OCI-LY1 (cell line): ENCODE results near the gene TRPV6.

Experiments used
- H2AFZ ChIP-seq: fragments of 200-600 bp; sonication (generic), shearing (Covaris generic); 2 replicates; pipeline ENCODE4 v1.6.0; 2014; ENCODE audit warnings: antibody characterized with exemption, mild to moderate bottlenecking, low read length
- H3F3A ChIP-seq: fragments of 200-600 bp; sonication (generic), shearing (Covaris generic); 2 replicates; pipeline ENCODE4 v1.6.0; 2014; ENCODE audit warnings: mild to moderate bottlenecking, antibody characterized with exemption, low read length, moderate library complexity; ENCODE audit not compliant: insufficient read depth
- H3K27ac ChIP-seq: fragments of 200-600 bp; sonication (generic); 2 replicates; pipeline ENCODE4 v1.5.1; 2014; ENCODE audit warnings: low read length, mixed run types, mild to moderate bottlenecking, low read depth; ENCODE audit not compliant: poor library complexity, severe bottlenecking
- H3K27me3 ChIP-seq: fragments of 200-600 bp; sonication (generic); 2 replicates; pipeline ENCODE4 v1.6.0; 2014; ENCODE audit warnings: antibody characterized with exemption, mild to moderate bottlenecking, low read length, moderate library complexity; ENCODE audit not compliant: insufficient read depth
- H3K36me3 ChIP-seq: fragments of 200-600 bp; sonication (generic); 2 replicates; pipeline ENCODE4 v1.6.1; 2014; ENCODE audit warnings: mild to moderate bottlenecking, antibody characterized with exemption, low read length, moderate library complexity, mixed read lengths; ENCODE audit not compliant: insufficient read depth
- H3K4me1 ChIP-seq: fragments of 200-600 bp; sonication (generic); 2 replicates; pipeline ENCODE4 v1.5.1; 2014; ENCODE audit warnings: mild to moderate bottlenecking, low read length, moderate library complexity; ENCODE audit not compliant: insufficient read depth, severe bottlenecking
- H3K4me2 ChIP-seq: fragments of 200-600 bp; sonication (generic), shearing (Covaris generic); 2 replicates; pipeline ENCODE4 v1.6.1; 2014; ENCODE audit warnings: low read length
- H3K4me3 ChIP-seq: fragments of 200-600 bp; sonication (generic); 2 replicates; pipeline ENCODE4 v1.5.1; 2014; ENCODE audit warnings: low read length, low read depth, mild to moderate bottlenecking, mixed read lengths; ENCODE audit not compliant: poor library complexity, severe bottlenecking
- H3K79me2 ChIP-seq: fragments of 200-600 bp; shearing (Covaris generic); 2 replicates; pipeline ENCODE4 v1.6.1; 2016; ENCODE audit warnings: mixed run types, low read length, mixed read lengths; ENCODE audit not compliant: insufficient read depth
- H3K9ac ChIP-seq: fragments of 200-600 bp; sonication (generic), shearing (Covaris generic); 2 replicates; pipeline ENCODE4 v1.6.1; 2014; ENCODE audit warnings: mild to moderate bottlenecking, low read length, mixed read lengths
- H3K9me2 ChIP-seq: fragments of 200-600 bp; sonication (generic), shearing (Covaris generic); 2 replicates; pipeline ENCODE4 v1.6.1; 2014; ENCODE audit warnings: low read depth, mild to moderate bottlenecking, low read length, mixed read lengths
- H3K9me3 ChIP-seq: fragments of 200-600 bp; shearing (Covaris generic); 2 replicates; pipeline ENCODE4 v1.6.1; 2014; ENCODE audit warnings: low read length, mixed read lengths
- H4K20me1 ChIP-seq: fragments of 200-600 bp; sonication (generic), shearing (Covaris generic); 2 replicates; pipeline ENCODE4 v1.6.0; 2016; ENCODE audit warnings: mild to moderate bottlenecking, low read length; ENCODE audit not compliant: insufficient read depth
- EZH2 ChIP-seq: fragments of 200-600 bp; sonication (generic), shearing (Covaris generic); IDR thresholded peaks from 2 replicates; pipeline ENCODE4 v1.8.0; 2017; ENCODE audit warnings: borderline replicate concordance, mixed run types, mild to moderate bottlenecking, antibody characterized with exemption, low read length, moderate library complexity, mixed read lengths
- TF ChIP-seq, protein P1 (sequence below): fragments of 200-600 bp; sonication (generic), shearing (Covaris generic); IDR thresholded peaks from 2 replicates; pipeline ENCODE4 v1.5.1; 2017; ENCODE audit warnings: mild to moderate bottlenecking, antibody characterized with exemption, low read length, moderate library complexity, mixed read lengths

The TRPV6 gene

DNA sequence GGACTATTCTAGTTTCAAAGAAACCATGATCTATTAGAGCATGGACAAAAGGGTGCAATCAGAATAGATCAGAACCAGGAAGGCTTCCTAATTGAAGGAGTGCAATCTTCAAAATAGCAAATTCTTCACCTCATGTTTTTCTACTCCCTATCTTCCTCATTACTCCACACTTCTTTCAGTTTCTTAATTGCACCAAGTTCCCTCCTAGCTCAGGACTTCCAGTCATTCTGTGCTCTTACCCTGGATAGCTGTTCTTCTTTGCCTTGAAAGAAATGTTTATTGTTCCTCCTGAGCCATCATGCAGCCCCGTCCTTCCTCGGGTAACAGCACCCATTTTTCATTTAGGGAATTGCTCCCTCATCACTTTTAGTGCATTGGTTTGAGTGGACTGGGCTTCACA is 24.9 kb upstream of the TRPV6 start:
- Histone ChIP-seq H3K9me2 (no peaks in the 10 kb centered on the region), H3K4me2 (no peak overlapping the region)

DNA sequence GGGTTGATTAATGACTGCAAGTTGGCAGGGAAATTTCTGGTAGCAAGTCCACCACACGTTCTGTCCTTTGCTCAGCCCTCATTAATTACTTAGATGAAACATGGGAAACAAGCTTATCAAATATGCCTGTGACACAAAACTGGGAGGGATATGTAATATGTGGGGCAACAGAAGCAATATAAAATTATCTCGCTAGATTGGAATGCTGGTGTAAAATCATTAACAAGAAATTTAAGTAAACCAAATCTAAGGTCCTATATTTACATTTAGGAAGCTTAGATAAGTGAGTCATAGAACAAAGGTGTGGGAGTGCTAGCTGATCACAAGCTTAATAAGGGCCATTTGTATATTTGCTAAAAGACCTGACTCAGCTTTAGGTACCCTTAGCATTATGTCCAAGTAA is 24.5 kb upstream of the TRPV6 start:
- Histone ChIP-seq H3K36me3 (no peaks in the 10 kb centered on the region), H3K27ac (no peak overlapping the region), H3K79me2 (no peaks in the 10 kb centered on the region), H2AFZ (no peak overlapping the region), H3K27me3 (peaks cover 3% of the 10 kb centered on the region; the same call in 1 of the 2 replicates), H3K9me3 (peaks cover 3% of the 10 kb centered on the region; the same call in 1 of the 2 replicates), H3K4me3 (no peak overlapping the region), H3K4me1 (no peaks in the 10 kb centered on the region), H3K9ac (no peak overlapping the region), H3F3A (no peaks in the 10 kb centered on the region), H3K9me2 (no peaks in the 10 kb centered on the region), H3K4me2 (no peak overlapping the region), H4K20me1 (no peaks in the 10 kb centered on the region)
- TF ChIP-seq, protein P1, sequence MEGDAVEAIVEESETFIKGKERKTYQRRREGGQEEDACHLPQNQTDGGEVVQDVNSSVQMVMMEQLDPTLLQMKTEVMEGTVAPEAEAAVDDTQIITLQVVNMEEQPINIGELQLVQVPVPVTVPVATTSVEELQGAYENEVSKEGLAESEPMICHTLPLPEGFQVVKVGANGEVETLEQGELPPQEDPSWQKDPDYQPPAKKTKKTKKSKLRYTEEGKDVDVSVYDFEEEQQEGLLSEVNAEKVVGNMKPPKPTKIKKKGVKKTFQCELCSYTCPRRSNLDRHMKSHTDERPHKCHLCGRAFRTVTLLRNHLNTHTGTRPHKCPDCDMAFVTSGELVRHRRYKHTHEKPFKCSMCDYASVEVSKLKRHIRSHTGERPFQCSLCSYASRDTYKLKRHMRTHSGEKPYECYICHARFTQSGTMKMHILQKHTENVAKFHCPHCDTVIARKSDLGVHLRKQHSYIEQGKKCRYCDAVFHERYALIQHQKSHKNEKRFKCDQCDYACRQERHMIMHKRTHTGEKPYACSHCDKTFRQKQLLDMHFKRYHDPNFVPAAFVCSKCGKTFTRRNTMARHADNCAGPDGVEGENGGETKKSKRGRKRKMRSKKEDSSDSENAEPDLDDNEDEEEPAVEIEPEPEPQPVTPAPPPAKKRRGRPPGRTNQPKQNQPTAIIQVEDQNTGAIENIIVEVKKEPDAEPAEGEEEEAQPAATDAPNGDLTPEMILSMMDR: no peak
- no peak for TF ChIP-seq EZH2

More for the DNA sequence above, 24.9 kb upstream of the TRPV6 start:
- no peak for TF ChIP-seq EZH2
- Histone ChIP-seq H4K20me1 (no peaks in the 10 kb centered on the region), H3F3A (no peaks in the 10 kb centered on the region), H3K4me1 (no peaks in the 10 kb centered on the region), H3K79me2 (no peaks in the 10 kb centered on the region), H3K36me3 (no peaks in the 10 kb centered on the region), H3K4me3 (no peak overlapping the region), H3K9me3 (peaks cover 3% of the 10 kb centered on the region; the same call in 1 of the 2 replicates), H3K27ac (no peak overlapping the region), H3K9ac (no peak overlapping the region), H2AFZ (no peak overlapping the region), H3K27me3 (peaks cover 3% of the 10 kb centered on the region; the same call in 1 of the 2 replicates)

DNA sequence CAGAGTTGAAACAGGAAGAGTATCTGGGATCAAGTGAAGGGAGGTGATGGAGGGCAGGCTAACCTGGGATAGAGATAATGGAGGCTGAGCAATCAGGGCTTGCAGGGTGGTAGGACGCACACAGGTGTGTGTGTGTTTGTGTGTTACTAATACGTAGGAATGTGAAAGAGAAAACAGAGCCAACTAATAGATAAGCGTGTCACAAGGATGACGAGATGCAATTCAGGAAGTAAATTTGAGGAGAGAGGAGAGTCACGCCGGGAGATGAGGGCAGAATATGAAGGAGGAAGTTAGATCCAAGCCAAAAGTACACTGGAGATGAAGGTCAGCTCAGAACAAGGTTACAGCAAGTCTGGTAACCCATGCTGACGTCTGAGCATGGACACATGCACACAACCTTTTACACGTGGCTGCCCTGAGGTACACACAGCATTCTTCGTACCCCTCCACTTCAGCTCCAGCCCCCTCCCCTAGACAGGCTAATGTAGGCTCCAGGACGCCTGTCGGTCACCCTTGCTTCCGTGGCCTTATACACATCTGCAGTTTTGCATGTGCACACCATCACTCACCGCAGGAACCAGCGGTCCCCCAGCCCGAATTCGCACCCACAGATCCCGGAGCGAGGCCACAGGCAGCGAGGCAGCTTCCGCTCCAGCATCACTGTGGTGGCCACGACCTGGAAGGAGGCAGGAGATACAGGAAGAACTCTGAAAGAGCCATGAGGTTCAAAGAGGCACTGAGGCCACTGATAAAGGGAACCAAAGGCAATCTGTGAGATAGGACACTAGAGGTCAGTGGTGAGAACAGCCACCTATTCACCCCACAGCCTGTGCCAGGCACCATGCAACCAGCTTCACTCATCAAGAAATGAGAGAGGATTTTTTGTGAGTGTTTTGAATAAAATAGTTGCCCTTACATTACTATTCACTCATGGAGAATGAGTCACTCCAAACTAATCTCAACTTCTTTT is 23.7 kb upstream of the TRPV6 start:
- no peaks in the 10 kb centered on the region for H4K20me1 ChIP-seq
- H3K4me1 ChIP-seq: no peaks in the 10 kb centered on the region
- H3K9ac ChIP-seq: no peak overlapping the region
- no peak for TF ChIP-seq EZH2
- TF ChIP-seq, protein P1: peak; percentile 63
- no peak overlapping the region for H3K4me3 ChIP-seq
- H3K27ac ChIP-seq: no peak overlapping the region
- H3K79me2 ChIP-seq: no peaks in the 10 kb centered on the region
- no peaks in the 10 kb centered on the region for H3K36me3 ChIP-seq
- no peaks in the 10 kb centered on the region for H3K9me2 ChIP-seq
- H3K27me3 ChIP-seq: peaks cover 3% of the 10 kb centered on the region; the same call in 1 of the 2 replicates
- no peak overlapping the region for H2AFZ ChIP-seq
- H3K4me2 ChIP-seq: no peak overlapping the region
- peaks cover 8% of the 10 kb centered on the region for H3K9me3 ChIP-seq
- no peaks in the 10 kb centered on the region for H3F3A ChIP-seq
